SU-DHL-6 (cell line): ENCODE results near the gene FAM184B.

Source experiments
- CTCF ChIP-seq: fragments of 200-600 bp; sonication (generic); IDR thresholded peaks from one replicate; pipeline ENCODE4 v1.5.1; 2017; ENCODE audit warnings: antibody characterized with exemption, mild to moderate bottlenecking, low read length, moderate library complexity; ENCODE audit not compliant: insufficient read depth, poor library complexity, severe bottlenecking
- EZH2phosphoT487 ChIP-seq: fragments of 200-600 bp; sonication (generic), shearing (Covaris generic); conservative IDR thresholded peaks from 2 replicates; pipeline ENCODE4 v1.6.1; 2018; ENCODE audit warnings: mild to moderate bottlenecking, antibody characterized with exemption, low read length, moderate library complexity, mixed read lengths

DNA sequence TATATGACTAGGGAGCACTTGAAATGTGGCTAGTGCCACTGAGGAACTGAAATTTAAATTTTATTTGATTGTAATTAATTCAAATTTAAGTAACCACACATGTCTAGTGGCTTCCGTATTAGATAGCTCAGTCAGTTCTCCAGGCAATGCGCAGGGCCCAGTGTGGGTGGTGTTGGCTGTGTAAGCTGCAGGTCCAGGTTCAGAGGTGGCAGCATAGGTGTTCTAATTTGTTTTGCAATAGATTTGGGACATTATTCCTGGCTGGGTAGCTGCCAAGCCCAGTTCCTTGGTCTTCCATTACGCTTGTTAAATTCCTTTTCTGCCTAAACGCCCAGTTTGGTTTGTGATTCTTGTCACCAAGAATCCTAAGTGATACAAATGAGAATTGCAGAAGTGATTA lies 79.5 kb downstream of the FAM184B start:
- TF ChIP-seq CTCF (no peak), EZH2phosphoT487 (no peak)
